HG03457 (cell line): ENCODE measurements around the gene TBCK.
"Not testable (repeated sequence)": the region's sequence is repeated elsewhere in the genome, so short reads cannot be mapped to it uniquely, and the experiment has no call there.

Source experiments
- ATAC-seq: cut with Tn5 transposase; IDR thresholded peaks from one replicate; pipeline ENCODE4 v1.9.1; 2021; ENCODE audit warnings: moderate number of reproducible peaks; ENCODE audit not compliant: unreplicated experiment

TBCK gene

GRCh38 chr4:106132045-106132444 lies 184.0 kb downstream of the TBCK start:
- no peak for ATAC-seq

DNA sequence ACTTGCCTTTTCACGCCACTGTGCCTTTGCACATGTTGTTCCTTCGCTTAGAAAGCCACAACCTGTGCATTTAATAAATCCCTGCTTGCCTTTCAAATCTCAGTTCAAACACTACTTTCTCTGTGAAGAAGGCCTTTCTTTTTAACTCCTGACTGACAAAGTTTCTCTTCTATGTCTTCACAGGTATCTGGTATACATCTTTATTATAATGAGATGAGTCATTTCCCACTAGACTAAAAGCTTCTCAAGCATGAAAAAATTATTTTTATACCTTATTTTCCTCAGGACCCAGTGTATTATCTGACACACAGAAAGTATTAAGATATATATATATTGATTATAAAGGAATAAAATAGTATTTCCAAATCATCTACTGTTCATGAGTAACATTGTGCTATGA lies 189.9 kb downstream of the TBCK start:
- ATAC-seq, result no peak

GRCh38 chr4:106119949-106120555 lies 196.0 kb downstream of the TBCK start:
- ATAC-seq, result not testable (repeated sequence)

- no peak for ATAC-seq
Observed at GRCh38 chr4:106116025-106116424, 200.0 kb downstream of the TBCK start.

GRCh38 chr4:106114270-106114669 lies 201.7 kb downstream of the TBCK start:
- ATAC-seq, result no peak

DNA sequence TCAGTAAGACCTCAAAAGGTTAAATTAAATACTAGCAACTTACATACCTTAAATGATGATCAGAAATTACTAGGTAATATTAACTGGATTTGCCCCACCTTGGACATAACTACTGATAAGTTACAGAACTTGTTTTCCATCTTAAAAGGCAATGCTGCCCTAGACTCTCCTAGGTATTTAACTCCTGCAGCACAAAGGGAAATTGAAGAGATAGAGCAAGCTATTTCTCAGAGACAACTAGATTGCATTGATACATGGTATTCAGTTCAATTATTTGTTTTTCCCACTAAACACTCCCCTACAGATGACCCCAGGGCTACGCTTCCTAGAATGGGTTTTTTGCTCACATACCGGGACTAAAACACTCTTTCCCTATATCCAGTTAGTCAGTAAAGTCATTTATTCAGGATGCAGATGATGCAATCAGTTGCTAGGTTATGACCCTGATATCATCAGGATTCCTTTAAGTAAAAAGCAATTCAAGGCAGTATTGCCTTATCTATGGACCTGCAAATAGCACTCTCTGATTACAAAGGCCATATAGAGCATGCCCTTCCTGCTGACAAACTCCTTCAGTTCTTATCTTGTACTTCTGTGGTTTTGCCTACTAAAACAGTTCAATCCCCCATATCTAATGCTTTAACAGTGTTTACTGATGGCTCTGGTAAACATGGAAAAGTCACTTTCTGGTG lies 204.1 kb downstream of the TBCK start:
- ATAC-seq, result not testable (repeated sequence)

- ATAC-seq, result no peak
Observed at GRCh38 chr4:106109929-106110328, 206.1 kb downstream of the TBCK start.

- no peak for ATAC-seq
Observed at GRCh38 chr4:106105697-106106096, 210.3 kb downstream of the TBCK start.

DNA sequence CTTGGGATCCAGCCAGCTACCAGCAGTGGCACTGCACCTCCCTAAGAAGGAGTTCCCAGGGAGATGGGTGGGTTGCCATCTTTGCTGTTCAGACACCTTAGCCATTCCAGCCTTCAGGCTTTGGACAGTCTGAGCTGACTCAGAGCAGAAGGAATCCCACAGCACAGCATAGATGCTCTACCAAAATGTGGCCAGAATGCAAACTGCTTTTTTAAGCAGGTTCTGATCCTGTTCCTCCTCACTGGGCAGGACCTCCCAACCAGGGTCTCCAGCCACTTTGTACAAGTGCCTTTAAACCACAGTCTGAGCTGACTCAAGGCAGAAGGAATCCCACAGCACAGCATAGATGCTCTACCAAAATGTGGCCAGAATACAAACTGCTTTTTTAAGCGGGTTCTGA lies 211.7 kb downstream of the TBCK start:
- no peak for ATAC-seq

GRCh38 chr4:106096454-106096853 lies 219.6 kb downstream of the TBCK start:
- no peak for ATAC-seq

GRCh38 chr4:106095408-106095807 lies 220.6 kb downstream of the TBCK start:
- ATAC-seq, result no peak

DNA sequence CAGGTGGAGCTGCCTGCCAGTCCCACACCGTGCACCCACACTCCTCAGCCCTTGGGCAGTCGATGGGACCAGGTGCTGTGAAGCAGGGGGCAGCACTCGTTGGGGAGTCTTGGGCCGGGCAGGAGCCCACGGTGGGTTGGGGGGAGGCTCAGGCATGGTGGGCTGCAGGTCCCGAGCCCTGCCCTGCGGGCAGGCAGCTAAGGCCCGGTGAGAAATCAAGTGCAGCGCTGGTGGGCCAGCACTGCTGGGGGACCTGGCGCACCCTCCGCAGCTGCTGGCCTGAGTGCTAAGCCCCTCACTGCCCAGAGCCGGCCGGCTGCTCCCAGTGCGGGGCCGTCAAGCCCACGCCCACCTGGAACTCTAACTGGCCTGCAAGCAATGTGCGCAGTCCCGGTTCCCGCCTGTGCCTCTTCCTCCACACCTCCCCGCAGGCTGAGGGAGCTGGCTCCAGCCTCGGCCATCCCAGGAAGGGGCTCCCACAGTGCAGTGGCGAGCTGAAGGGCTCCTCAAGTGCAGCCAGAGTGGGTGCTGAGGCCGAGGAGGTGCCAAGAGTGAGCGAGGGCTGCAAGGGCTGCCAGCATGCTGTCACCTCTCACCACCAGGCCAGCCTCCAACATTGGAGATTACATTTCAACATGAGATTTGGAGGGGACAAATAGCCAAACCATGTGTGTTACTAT lies 223.5 kb downstream of the TBCK start:
- ATAC-seq, result no peak

DNA sequence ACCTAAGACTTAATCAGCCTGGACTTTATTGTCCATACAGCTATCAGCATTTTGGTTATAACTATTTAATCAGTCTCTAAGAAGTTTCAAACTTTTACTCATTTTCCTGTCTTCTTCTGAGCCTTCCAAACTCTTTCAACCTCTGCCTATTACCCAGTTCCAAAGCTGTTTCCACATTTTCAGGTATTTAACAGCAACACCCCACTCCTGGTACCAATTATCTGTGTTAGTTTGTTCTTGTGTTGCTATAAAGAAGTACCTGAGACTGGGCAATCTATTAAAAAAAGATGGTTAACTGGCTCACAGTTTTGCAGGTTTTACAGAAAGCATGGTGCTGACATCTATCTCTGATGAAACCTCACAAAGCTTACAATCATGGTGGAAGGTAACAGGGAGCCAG lies 225.2 kb downstream of the TBCK start:
- ATAC-seq, result no peak

DNA sequence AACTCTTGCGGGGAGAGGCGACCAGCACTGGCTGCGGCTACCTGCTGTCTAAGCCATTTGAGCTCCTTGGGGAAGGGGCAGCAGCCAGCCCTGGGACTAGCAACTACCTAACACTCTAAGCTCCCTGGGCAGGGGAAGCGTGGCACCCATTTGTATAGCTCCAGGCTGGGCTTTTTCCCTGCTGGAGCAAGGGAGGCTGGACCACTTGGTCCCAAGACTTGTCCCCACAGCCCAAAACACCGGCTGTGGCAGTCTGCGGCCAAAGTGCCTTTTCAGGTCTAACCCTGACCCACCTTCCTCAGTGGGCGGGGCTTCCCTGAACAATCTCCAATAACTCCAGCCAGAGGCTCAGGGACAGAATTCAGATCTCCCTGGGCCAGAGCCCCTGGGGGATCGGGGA lies 232.9 kb downstream of the TBCK start:
- ATAC-seq, result no peak

GRCh38 chr4:106080376-106080775 lies 235.6 kb downstream of the TBCK start:
- ATAC-seq, result no peak

- no peak for ATAC-seq
Observed at GRCh38 chr4:106079616-106080015, 236.4 kb downstream of the TBCK start.

DNA sequence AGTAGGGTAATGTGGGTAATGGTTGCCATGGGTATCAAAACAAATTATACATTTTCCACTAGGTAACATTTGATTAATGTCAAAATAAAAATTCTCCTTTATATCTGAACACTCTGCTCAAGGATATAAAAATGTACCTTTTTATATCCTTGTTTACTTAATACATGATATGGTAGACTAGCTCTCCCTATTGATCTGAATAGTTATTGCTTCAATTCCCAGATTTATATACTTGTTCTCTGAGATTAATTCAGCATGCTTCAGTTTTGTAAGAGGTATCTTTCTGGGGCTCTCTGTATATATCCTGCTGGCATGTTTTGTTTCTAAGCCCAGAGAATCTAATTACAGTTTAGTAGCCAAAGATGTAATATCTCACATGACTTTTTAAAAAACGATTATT lies 251.0 kb downstream of the TBCK start:
- ATAC-seq, result no peak

DNA sequence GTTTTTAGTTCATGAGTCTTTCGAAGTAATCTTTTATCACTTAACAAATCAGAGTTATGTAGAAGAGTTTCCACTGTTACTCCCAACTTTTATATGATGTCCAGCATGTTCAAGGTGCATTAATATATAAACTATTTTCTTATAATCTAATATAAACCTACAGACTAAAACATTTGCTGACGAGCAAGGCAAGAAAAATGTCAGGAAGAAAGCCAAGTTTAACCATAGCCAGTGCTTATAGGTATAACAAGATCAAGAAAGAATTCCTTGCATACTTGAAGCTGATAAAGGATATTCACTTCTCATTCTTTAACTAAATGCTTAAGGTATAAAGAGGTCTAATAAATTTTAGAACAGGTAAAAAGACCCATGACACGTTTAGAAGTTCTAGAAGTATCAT lies 253.0 kb downstream of the TBCK start:
- ATAC-seq, result no peak

DNA sequence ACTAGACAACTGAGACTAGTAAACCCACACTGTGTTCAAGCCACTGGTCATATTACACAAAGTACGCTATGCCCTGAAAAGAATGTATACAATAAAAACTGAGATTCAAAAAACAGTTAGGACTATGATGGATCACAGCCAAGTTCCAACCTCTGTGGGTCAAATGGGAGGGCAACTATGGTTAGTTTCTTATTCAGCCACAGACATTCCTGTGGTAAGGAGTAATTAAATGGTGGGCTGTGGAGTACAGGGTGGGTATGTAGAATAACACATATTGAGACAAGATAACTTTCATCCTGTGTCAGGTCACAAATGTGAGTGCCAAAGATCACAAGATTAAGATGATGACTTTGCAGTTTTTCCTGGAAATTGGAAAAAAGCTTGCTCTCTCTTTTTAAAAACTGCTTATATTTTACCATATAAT lies 253.5 kb downstream of the TBCK start:
- no peak for ATAC-seq

DNA sequence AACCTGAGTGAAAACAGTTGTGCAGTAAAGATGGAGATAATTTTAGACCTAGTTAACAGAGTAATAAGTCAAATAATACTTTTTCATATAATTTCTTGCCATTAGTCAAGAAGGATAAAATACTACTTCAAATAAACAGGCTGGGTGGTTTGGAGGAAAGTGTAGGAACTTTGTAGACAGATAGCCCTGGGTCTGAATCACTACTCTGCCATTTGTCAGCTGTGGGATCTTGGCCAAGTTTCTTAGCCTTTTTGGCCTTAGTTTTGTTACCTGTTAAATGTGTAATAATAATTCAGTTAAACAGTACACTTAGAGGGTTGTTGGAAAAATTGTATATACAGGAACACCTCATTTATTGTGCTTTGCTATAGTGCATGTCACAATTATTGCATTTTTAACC lies 257.1 kb downstream of the TBCK start:
- no peak for ATAC-seq

GRCh38 chr4:106056914-106057313 lies 259.1 kb downstream of the TBCK start:
- ATAC-seq, result no peak

DNA sequence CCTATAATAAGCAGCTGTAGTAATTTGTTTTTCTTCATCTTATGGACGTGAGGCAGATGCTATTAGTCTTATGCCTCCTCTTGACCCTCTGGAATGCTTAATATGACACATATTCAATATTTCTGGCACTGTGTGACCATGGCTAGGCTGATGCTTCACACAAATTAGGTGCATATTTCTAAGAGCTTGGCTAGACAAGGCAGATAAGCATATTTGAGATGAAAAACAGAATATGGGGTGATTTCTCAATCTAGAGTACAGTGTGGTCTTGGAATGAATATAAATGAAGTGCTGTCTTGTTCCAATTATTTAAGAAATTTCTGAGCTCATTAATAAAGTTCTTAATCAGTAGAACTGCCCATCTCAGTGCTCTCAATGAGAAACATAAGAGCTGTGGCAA lies 264.5 kb downstream of the TBCK start:
- no peak for ATAC-seq
